Measurements from ENCODE around the gene PCNT. TPM values are rescaled to one million over a fixed set of nuclear protein-coding genes. Genes with fewer than 3 reads are reported as not detected.

PCNT gene
- total RNA-seq, 3 donors from 2014 or later: 20.4 to 36.9 (median 26.1) TPM

DNA sequence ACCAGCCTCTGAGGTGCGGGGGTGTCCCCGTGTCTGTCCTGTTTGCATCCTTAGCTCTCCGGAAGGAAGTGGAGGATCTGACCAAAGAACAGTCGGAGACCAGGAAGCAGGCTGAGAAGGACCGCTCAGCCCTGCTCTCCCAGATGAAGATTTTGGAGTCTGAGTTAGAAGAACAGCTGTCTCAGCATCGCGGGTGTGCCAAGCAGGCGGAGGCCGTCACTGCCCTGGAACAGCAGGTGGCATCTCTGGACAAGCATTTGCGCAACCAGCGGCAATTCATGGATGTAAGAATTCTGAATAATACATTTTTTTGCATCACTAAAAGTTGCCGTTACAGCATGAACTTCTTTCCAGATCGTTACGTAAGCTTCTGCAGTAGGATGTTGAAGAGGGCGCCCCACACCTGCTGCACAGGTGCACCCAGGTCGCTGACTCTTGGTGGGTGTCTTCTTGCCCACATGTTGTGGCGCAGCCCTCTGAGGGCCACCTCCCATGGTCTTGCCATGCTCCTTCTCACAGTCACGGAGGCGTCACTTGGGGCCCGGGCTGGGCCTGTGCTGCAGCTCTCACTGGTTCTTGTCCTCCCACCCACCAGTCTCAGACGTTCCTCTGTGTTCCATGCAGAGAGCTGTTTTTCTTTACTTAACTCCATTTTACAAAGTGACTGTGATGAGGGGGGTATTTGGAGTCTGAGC lies 73.4 kb downstream of the PCNT start:
- no peak overlapping the region for H3K4me3 ChIP-seq
- intact Hi-C loops (cut with DNase I, micrococcal nuclease): no loop called here
- DNase-seq (peak in 1 of 3 donors; percentile 34), ATAC-seq (no peak)
- TF ChIP-seq, protein P1, sequence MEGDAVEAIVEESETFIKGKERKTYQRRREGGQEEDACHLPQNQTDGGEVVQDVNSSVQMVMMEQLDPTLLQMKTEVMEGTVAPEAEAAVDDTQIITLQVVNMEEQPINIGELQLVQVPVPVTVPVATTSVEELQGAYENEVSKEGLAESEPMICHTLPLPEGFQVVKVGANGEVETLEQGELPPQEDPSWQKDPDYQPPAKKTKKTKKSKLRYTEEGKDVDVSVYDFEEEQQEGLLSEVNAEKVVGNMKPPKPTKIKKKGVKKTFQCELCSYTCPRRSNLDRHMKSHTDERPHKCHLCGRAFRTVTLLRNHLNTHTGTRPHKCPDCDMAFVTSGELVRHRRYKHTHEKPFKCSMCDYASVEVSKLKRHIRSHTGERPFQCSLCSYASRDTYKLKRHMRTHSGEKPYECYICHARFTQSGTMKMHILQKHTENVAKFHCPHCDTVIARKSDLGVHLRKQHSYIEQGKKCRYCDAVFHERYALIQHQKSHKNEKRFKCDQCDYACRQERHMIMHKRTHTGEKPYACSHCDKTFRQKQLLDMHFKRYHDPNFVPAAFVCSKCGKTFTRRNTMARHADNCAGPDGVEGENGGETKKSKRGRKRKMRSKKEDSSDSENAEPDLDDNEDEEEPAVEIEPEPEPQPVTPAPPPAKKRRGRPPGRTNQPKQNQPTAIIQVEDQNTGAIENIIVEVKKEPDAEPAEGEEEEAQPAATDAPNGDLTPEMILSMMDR (IDR thresholded peaks at IDR 0.05): no peak
- H3K9me3 ChIP-seq: no peaks in the 10 kb centered on the region
- H3K4me1 ChIP-seq (ENCODE audit: low read depth): no peaks in the 10 kb centered on the region
- H3K36me3 ChIP-seq (ENCODE audit: low read depth): peaks cover 9% of the 10 kb centered on the region

DNA sequence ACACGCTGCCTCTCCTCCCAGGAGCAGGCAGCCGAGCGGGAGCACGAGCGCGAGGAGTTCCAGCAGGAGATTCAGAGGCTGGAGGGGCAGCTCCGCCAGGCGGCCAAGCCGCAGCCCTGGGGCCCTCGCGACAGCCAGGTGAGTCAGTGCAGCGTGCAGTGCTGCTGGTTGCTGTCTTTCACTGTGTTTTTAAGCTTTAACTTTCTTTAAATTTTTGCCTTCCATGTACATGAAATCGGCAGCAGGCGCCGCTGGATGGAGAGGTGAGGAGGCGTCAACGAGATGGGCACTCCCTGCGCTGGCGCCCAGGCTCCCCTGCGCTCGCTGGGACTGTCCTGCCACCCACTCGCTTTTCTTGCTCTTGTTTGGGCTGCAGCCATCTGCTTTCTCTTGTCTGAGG lies 74.0 kb downstream of the PCNT start:
- no peak for ATAC-seq
- DNase-seq: peak in 1 of 3 donors; percentile 23
- intact Hi-C loops (cut with DNase I, micrococcal nuclease): no loop called here
- H3K4me1 ChIP-seq (ENCODE audit: low read depth): no peaks in the 10 kb centered on the region
- no peak overlapping the region for H3K4me3 ChIP-seq
- TF ChIP-seq, protein P1 (IDR thresholded peaks at IDR 0.05): no peak
- H3K36me3 ChIP-seq (ENCODE audit: low read depth): peaks cover 11% of the 10 kb centered on the region
- no peaks in the 10 kb centered on the region for H3K9me3 ChIP-seq

DNA sequence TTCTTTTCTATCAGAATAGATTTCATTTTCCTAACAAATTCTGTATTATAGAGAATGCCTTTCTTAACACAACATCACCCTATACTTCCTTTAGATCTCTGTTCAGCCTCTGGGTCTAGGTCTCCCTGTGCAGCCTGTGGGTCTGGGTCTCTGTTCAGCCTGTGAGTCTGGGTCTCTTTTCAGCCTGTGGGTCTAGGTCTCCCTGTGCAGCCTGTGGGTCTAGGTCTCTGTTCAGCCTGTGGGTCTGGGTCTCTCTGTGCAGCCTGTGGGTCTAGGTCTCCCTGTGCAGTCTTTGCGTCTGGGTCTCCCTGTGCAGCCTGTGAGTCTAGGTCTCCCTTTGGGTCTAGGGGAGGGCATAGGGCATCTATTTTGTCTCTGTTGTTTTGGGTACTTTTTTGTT lies 75.2 kb downstream of the PCNT start:
- ATAC-seq: no peak
- TF ChIP-seq, protein P1 (IDR thresholded peaks at IDR 0.05): no peak
- H3K9me3 ChIP-seq: no peaks in the 10 kb centered on the region
- no peak for DNase-seq
- intact Hi-C loops (cut with DNase I, micrococcal nuclease): no loop called here
- H3K36me3 ChIP-seq (ENCODE audit: low read depth): peaks cover 11% of the 10 kb centered on the region
- no peaks in the 10 kb centered on the region for H3K4me1 ChIP-seq (ENCODE audit: low read depth)
- H3K4me3 ChIP-seq: no peak overlapping the region

DNA sequence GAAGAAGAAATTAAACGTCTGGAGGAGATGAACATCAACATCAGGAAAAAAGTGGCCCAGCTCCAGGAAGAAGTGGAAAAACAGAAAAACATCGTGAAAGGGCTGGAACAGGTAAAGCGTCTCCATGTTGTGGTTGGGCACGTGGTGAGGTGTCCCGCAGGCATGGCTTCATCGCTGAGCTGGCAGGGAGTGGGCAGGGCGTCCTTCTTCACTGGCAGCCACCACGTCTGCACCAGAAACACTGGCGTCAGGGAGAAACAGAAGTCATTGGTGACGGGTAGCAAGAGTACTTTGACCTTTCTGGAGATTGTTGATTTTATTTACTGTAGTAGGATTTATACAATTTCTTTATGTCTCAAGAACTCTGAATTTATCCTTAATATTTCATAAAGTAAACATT lies 75.7 kb downstream of the PCNT start:
- intact Hi-C loops (cut with DNase I, micrococcal nuclease): no loop called here
- no peaks in the 10 kb centered on the region for H3K4me1 ChIP-seq (ENCODE audit: low read depth)
- H3K4me3 ChIP-seq: no peak overlapping the region
- H3K9me3 ChIP-seq: no peaks in the 10 kb centered on the region
- peak in 1 of 3 donors; percentile 13 for DNase-seq
- peaks cover 11% of the 10 kb centered on the region for H3K36me3 ChIP-seq (ENCODE audit: low read depth)
- TF ChIP-seq, protein P1 (IDR thresholded peaks at IDR 0.05): no peak
- no peak for ATAC-seq

DNA sequence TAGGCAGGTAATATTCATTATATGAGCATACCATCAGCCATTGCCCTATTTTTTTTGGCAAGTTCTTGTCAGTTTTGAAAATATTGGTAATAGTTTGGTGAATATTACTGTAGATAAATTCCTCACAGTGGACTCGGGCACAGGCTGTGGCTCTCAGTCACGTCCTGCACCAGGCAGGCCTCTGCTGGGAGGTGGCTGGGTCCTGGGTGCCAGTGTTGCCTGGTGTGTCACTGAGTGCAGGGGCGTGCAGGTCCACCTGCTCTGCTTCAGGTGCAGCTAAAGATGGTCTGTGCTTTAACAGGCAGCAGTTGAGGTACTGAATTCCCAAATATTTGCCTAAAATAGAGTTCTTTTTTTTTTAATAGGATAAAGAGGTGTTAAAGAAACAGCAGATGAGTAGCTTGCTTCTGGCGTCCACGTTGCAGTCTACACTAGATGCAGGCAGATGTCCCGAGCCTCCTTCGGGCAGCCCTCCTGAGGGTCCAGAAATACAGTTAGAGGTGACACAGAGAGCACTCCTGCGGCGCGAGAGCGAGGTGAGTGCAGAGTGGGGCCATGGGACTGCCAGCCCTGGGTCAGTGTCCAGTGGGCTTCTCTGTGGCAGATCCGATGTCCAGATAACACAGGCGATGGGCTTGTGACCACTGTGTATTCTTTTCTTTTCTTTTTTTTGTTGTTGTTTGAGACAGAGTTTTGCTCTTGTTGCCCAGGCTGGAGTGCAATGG lies 77.4 kb downstream of the PCNT start:
- Histone ChIP-seq H3K36me3 (ENCODE audit: low read depth) (peaks cover 11% of the 10 kb centered on the region), H3K4me1 (ENCODE audit: low read depth) (no peaks in the 10 kb centered on the region), H3K4me3 (no peak overlapping the region), H3K9me3 (no peaks in the 10 kb centered on the region)
- intact Hi-C loops (cut with DNase I, micrococcal nuclease): no loop called here
- TF ChIP-seq, protein P1 (IDR thresholded peaks at IDR 0.05): no peak
- DNase-seq: peak in 1 of 3 donors; percentile 15
- ATAC-seq: no peak
